Stimulated activated CD4-positive, alpha-beta T cell treated with anti-CD3 and anti-CD28 coated beads, Interleukin-4, amount 100 ng/mL, for 1 hour (primary cell): ENCODE data around the gene CUL7.
"Not testable (repeated sequence)": the region's sequence is repeated elsewhere in the genome, so short reads cannot be mapped to it uniquely, and the experiment has no call there.

Source experiments
- DNase-seq: peaks from one replicate; pipeline ENCODE4 v3.0.0-alpha.2; 2020

The CUL7 gene

DNA sequence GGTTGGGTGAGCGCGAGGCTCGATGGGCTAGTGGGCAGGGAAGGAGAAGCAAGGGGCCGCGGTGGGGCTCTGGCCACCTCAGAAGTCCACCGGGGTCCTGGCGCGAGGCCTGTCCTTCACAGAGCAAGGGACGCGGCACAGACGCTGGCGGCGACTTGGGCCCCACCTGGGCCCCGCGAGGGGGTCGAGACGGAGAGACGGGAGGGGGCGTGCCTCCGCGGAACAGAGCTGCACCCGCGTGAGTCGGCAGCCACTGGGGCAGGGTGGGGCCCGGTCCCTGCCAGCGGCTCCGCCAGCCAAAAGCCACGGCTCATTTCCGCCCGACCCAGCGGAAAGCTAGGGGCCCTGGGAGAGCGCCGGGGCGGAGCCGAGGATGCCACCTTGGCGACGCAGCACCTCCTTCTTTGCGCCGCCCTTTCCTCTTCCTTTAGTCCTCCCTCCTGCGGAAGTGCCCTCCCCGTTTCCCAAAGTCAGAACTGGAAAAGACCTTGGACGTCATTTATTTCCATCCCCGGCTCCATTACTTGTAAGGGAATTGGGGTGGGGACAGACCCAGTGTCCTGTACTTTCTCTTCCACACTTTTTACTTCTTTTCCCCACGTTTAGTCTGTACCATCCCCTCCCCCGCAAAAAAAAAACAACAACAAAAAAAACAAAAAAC is at the start of gene CUL7:
TSS of gene CUL7 (minus strand) at position 307 of the 661 bp plus-strand sequence. CDS start 1,063 bp downstream, outside the sequence.
- peak; percentile 91 for DNase-seq

GRCh38 chr6:43101497-43101896 is 47.8 kb upstream of the CUL7 start:
- DNase-seq, result no peak

DNA sequence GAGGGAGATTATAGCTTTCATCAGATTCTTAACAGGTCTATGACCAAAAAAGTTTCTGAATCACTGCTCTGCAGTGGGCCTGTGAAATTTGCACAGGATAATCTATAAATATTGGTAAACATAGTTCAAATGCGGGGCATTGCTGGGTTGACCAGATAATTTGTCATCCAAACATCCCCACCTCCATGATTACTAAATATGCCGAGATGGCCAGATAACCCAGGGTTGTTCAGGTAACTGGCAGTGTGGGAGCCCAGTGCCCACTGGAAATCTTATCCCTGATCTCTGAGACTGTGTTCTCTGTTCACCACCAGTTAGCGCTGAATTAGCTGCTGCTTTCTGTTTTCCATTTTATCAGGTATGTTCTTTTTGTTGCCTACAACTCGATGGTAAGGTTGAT is 43.9 kb upstream of the CUL7 start:
- DNase-seq, result no peak

- DNase-seq, result no peak
Observed at GRCh38 chr6:43097098-43097489, 43.4 kb upstream of the CUL7 start.

DNA sequence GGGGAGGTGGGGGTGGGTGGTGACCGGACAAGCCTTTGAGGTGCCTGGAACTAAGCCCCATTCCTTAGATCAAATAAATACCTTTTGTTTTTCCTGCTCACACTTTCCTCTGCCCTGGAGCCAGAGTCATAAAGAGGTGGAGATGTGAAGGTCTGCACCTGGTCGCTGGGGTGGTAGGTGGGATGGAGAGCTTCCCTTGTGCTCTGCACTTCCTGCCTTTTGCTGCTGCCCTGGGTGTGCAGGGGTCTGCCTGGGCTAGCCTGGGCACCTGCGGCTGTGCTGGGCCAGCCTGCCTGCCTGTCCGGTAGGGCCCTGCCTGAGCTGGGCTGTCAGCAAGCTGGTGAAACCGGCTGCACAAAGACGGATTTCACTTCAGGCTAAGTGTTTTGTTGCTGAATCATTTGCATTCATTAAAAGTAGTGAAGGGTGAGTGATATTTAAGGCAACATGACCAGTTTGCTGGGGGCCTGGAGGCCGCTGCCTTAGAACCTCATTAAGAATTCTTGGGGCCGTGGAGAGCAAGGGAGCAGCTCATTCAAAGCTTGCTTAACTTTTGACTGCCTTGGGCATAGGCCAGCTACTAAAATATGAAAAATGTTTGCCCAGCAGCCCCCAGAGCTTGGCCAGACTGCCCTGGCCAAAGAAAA is 42.9 kb upstream of the CUL7 start:
- no peak for DNase-seq

DNA sequence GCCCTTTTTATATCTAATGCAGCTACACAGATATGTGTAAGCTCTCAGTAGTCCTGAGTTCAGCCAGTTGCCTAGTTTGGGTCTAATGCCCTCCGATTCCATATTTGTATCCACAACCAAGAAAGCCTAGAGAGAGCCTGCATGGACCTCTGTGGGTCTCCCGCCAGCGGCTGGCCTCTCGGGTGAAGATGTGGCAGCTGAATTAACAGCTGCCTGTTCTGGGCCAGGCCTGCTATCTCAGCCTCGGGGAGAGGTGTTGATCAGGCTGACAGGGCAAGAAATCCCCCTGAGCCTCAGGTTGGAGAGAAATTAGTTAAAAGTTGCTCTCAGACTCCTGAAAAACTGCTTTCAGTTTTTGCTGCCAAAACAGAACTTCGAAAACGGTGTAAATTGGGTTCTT is 42.3 kb upstream of the CUL7 start:
- no peak for DNase-seq

- DNase-seq, result no peak
Observed at GRCh38 chr6:43093436-43094289, 40.0 kb upstream of the CUL7 start.

- no peak for DNase-seq
Observed at GRCh38 chr6:43092635-43093034, 39.0 kb upstream of the CUL7 start.

DNA sequence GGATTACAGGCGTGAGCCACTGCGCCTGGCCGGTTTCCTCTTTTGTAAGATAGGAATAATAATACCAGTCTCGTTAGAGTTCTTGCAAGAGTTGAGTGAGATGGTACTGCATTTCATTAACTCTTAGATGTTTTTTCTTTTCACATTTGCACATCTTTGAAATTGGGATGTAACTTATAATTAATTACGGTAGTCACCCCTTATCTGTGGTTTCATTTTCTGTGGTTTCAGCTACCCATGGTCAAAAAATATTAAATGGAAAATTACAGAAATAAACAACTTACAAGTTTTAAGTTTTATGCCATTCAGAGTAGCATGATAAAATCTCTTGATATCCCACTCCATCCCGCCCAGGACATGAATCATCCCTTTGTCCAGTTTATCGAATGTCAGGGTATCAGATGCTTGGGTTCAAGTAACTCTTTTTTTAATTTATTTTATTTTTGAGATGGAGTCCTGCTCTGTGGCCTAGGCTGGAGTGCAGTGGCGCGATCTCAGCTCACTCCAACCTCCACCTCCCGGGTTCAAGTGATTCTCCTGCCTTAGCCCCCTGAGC is 37.9 kb upstream of the CUL7 start:
- DNase-seq, result no peak

- DNase-seq, result no peak
Observed at GRCh38 chr6:43091020-43091419, 37.4 kb upstream of the CUL7 start.

DNA sequence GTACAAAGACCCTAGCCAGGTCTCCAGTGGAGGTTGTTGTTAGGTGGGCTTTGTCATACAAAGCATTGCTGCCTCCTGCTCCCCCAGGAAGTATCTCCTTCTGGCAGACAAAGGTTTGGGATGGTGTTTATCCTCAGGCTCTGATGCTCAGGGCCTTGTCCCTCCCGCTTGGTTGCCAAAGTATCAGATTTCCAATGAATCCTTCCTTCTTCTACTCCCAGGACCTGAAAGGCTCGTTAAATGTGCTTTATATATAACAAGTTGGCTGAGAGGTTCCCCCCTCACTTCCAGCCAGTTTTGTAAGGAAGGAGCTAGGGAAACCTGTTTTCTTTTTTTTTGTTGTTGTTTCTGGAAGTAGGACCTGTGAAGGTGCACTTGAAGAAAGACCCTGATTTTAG is 36.9 kb upstream of the CUL7 start:
- no peak for DNase-seq

DNA sequence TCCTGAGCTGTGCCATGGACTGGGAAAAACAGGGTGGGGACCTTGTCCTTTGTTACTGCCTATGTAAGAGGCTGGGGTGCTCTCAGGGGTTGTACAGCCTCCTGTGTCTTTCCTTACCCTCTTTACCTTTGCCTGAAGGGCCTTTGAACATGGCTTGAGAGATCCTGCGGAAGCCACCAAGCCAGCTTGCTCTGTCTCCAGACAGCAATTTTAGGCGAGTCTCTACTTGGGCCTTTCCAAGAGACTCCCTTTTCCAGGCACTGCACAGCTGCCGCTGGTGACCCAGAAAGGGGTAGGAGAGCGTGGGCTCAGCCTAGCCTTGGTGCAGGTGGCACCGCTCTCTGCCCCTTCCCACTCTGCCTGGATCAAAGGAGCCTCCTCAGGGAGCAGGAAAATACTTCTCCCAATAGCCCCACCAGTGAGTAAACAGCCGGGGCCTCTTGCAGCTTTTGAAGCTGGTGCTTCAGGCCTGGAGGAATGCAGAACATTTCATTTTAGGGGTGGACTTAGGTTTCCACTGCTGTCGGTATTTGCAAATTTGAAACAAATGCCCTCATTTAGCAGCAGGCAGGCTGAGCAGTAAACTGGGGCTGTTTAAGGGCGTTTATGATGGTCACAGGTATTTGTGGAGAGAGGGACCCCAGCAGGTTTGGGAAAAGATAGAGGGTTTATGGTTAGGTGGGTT is 36.4 kb upstream of the CUL7 start:
- no peak for DNase-seq

DNA sequence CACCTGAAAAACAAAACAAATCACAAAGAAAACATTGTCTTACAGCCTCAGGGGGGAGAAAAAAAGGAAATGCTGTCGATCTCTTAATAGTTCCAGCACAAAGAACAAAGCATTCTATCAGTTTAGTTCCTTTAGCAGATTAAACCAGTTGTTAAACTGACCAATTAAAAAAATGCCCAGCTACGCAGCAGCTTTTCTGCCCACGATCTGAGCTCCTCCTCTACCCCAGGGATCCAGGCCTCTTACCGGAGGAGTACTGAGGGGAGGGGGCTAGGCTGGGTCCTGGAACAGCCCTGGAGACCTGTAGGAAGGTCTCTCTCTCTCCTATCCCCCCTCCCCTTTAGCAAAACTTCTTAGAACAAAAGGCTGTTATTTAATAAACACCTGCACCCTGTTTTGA is 35.8 kb upstream of the CUL7 start:
- DNase-seq, result no peak

- DNase-seq, result no peak
Observed at GRCh38 chr6:43088654-43089056, 35.0 kb upstream of the CUL7 start.

- no peak for DNase-seq
Observed at GRCh38 chr6:43086022-43086658, 32.5 kb upstream of the CUL7 start.

- no peak for DNase-seq
Observed at GRCh38 chr6:43082806-43083655, 29.4 kb upstream of the CUL7 start.

GRCh38 chr6:43081922-43082321 is 28.3 kb upstream of the CUL7 start:
- not testable (repeated sequence) for DNase-seq

GRCh38 chr6:43081043-43081442 is 27.4 kb upstream of the CUL7 start:
- no peak for DNase-seq

- DNase-seq, result no peak
Observed at GRCh38 chr6:43078691-43079090, 25.0 kb upstream of the CUL7 start.

- DNase-seq, result no peak
Observed at GRCh38 chr6:43077981-43078511, 24.4 kb upstream of the CUL7 start.

- DNase-seq, result no peak
Observed at GRCh38 chr6:43077333-43077809, 23.7 kb upstream of the CUL7 start.
